Gastrocnemius medialis (tissue), 4 donors: ENCODE results near the gene POLR2A. TPM values are rescaled to one million over a fixed set of nuclear protein-coding genes. Genes with fewer than 3 reads are reported as not detected.
A peak's percentile ranks its signal among the peaks of the same experiment; 100 is the strongest.

Source experiments
- ATAC-seq, 2 donors: fragments of 150-250 bp; one replicate each; pipeline ENCODE4 v1.9.1; 2016
- DNase-seq, 2 donors: peaks; one replicate each; pipeline ENCODE4 v3.0.0-alpha.2; 2019
- H3K27ac ChIP-seq, 4 donors: fragments of 200-600 bp; sonication (generic); 1 replicate in 1 of 4; 2 replicates in 3 of 4; pipeline ENCODE4 v1.5.1; 2016 to 2018; ENCODE audit warnings: mild to moderate bottlenecking in 2 of 4, moderate library complexity in 1 of 4
- H3K27me3 ChIP-seq, 3 donors: fragments of 200-600 bp; sonication (generic) in 2 of 3; 1 replicate in 1 of 3; 2 replicates in 2 of 3; pipeline versions ENCODE4 v1.5.1 to v1.6.0; 2016 to 2019; ENCODE audit warnings: mild to moderate bottlenecking in 1 of 3, moderate library complexity in 1 of 3
- H3K36me3 ChIP-seq, 2 donors: fragments of 200-600 bp; sonication (generic) in 1 of 2; one replicate each; pipeline ENCODE4 v1.5.1; 2017 to 2018
- H3K4me1 ChIP-seq, 2 donors: fragments of 200-600 bp; sonication (generic) in 1 of 2; one replicate each; pipeline ENCODE4 v1.5.1; 2016 to 2017; ENCODE audit warnings: mild to moderate bottlenecking in 2 of 2
- H3K4me3 ChIP-seq, 4 donors: fragments of 200-600 bp; sonication (generic) in 3 of 4; 1 replicate in 1 of 4; 2 replicates in 3 of 4; pipeline ENCODE4 v1.5.1; 2016 to 2019; ENCODE audit warnings: mild to moderate bottlenecking in 2 of 4
- H3K9me3 ChIP-seq, 3 donors: fragments of 200-600 bp; sonication (generic) in 2 of 3; 1 replicate in 1 of 3; 2 replicates in 2 of 3; pipeline ENCODE4 v1.5.1; 2016 to 2019
- POLR2A ChIP-seq, 2 donors: fragments of 450-650 bp; IDR thresholded peaks; one replicate each; pipeline ENCODE4 v1.6.1; 2017; ENCODE audit warnings: antibody characterized with exemption in 2 of 2, mild to moderate bottlenecking in 2 of 2, moderate library complexity in 2 of 2
- in situ Hi-C, 4 donors: fragments of 200-750 bp; cut with MboI; loops; one replicate each; pipeline versions ENCODE4 v1.15.0 to v1.8.0; 2017; ENCODE audit warnings: low sequenced_read_pairs in 4 of 4
- intact Hi-C: fragments of 100-400 bp; cut with DNase I; formaldehyde crosslinking; loops from one replicate; pipeline ENCODE4 v1.15.1; 2023; ENCODE audit warnings: low total_unique reads
- total RNA-seq, 4 donors: library from RNA; depleted of rRNA; stranded (reverse); fragments of >200 nt; gene quantifications; one replicate each; pipeline versions ENCODE4 v1.1.0 to v1.2.3, GENCODE V29; 2016
- TF ChIP-seq, protein P1 (sequence below), 5 experiments: fragments of 450-650 bp in 3 of 5; fragments of 200-600 bp in 2 of 5; sonication (generic) in 2 of 5; IDR thresholded peaks in 4 of 5; conservative IDR thresholded peaks in 1 of 5; 1 replicate in 4 of 5; 2 replicates in 1 of 5; pipeline ENCODE4 v1.5.1; 2016 to 2019; ENCODE audit warnings: antibody characterized with exemption in 5 of 5, mild to moderate bottlenecking in 3 of 5, moderate library complexity in 3 of 5

Gene POLR2A
- 10 to 100 TPM; 20.3 to 56.9 (median 39.3) TPM for total RNA-seq

DNA sequence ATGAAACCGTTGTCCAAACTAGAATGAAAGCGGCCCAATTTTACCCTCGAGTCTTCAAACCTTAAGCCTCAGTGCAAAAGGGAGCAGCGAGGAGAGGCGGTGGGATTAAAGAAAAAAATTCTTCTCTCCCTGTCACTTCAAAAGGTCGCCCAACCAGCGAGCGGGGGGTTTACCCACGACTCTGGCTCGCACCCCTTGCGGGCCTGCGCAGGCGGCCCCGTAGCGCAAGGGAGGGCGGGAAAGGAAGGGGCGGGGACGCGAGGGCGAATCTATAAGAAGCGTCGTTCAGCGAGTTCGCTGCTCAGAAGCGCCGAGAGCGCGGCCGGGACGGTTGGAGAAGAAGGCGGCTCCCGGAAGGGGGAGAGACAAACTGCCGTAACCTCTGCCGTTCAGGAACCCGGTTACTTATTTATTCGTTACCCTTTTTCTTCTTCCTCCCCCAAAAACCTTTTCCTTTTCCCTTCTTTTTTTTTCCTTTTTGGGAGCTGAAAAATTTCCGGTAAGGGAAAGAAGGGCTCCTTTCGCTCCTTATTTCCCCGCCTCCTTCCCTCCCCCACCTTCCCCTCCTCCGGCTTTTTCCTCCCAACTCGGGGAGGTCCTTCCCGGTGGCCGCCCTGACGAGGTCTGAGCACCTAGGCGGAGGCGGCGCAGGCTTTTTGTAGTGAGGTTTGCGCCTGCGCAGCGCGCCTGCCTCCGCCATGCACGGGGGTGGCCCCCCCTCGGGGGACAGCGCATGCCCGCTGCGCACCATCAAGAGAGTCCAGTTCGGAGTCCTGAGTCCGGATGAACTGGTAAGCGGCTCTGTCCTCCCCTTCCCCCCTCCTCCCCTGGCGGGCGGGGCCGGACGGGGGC is at the start of gene POLR2A:
Gene POLR2A (plus strand): TSS at position 300 of the 852 bp plus-strand sequence.
- intact Hi-C loops: loop anchor here (1.0 to 10.0 kb wide), 10 partner anchors 49 to 832 kb away; partner anchors contain the start of genes BCL6B, C17orf100, EIF5A and KCTD11
- TF ChIP-seq, protein P1, sequence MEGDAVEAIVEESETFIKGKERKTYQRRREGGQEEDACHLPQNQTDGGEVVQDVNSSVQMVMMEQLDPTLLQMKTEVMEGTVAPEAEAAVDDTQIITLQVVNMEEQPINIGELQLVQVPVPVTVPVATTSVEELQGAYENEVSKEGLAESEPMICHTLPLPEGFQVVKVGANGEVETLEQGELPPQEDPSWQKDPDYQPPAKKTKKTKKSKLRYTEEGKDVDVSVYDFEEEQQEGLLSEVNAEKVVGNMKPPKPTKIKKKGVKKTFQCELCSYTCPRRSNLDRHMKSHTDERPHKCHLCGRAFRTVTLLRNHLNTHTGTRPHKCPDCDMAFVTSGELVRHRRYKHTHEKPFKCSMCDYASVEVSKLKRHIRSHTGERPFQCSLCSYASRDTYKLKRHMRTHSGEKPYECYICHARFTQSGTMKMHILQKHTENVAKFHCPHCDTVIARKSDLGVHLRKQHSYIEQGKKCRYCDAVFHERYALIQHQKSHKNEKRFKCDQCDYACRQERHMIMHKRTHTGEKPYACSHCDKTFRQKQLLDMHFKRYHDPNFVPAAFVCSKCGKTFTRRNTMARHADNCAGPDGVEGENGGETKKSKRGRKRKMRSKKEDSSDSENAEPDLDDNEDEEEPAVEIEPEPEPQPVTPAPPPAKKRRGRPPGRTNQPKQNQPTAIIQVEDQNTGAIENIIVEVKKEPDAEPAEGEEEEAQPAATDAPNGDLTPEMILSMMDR (IDR thresholded peaks at IDR 0.05 in 4 of 5, conservative IDR thresholded peaks at IDR 0.05 in 1 of 5): no peak
- peak; percentile 100 for TF ChIP-seq POLR2A (IDR thresholded peaks at IDR 0.05)
- in situ Hi-C loops: no loop called here
- Histone ChIP-seq H3K4me1 (peaks cover 49 to 70% of the 10 kb centered on the region in 2 donors), H3K36me3 (no peaks in the 10 kb centered on the region), H3K9me3 (no peaks in the 10 kb centered on the region), H3K27ac (peak within 1 kb of the TSS; percentile 100), H3K27me3 (no peaks in the 10 kb centered on the region), H3K4me3 (peak within 1 kb of the TSS; percentile 82 to 90 (median 86))
- DNase-seq (peak; percentile 96 to 99), ATAC-seq (peak; percentile 71 to 76)

DNA sequence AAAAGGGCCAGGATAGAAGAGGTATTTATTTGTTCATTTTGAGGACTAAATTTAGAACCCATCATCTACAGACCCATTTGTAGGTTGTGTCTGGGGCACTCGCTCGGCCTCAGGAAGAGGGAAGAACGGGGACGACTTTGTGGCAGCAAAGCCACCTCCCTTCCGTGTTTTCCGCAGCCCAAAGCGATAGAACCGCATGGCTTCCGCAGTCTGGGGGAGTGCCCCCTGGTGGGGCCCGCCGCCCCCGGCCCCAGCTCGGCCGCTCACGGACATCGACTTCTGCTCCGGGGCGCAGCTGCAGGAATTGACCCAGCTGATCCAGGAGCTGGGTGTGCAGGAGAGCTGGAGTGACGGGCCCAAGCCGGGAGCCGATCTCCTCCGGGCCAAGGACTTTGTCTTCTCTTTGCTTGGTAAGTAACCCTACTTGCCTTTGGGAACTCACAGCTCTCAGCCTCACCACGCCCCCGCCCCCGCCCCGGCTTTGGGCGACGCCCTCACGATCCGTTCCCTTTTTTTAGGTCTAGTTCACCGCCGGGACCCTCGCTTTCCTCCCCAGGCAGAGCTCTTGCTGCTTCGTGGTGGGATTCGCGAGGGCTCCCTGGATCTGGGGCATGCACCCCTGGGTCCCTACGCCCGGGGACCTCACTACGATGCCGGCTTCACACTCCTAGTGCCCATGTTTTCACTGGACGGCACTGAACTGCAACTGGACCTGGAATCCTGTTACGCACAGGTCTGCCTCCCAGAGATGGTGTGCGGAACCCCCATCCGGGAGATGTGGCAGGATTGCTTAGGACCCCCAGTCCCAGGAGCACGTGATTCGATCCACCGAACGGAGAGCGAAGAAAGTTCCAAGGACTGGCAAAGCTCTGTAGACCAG is 48.2 kb upstream of the POLR2A start:
- Histone ChIP-seq H3K4me3 (peak overlapping the region; percentile 53 to 63 (median 58)), H3K27me3 (peaks cover 0 to 4% (median 0%) of the 10 kb centered on the region in 3 donors), H3K4me1 (peaks cover 35 to 52% of the 10 kb centered on the region in 2 donors), H3K9me3 (no peaks in the 10 kb centered on the region), H3K36me3 (no peaks in the 10 kb centered on the region), H3K27ac (peak overlapping the region; percentile 80 to 100 (median 94))
- TF ChIP-seq, protein P1 (IDR thresholded peaks at IDR 0.05 in 4 of 5, conservative IDR thresholded peaks at IDR 0.05 in 1 of 5): no peak
- peak in 1 of 2 donors; percentile 4 for TF ChIP-seq POLR2A (IDR thresholded peaks at IDR 0.05)
- ATAC-seq (no peak), DNase-seq (peak in 1 of 2 donors; percentile 41)
- intact Hi-C loops (loop anchor here (1.0 to 2.0 kb wide), 4 partner anchors 32 to 83 kb away; partner anchors contain the start of genes KCTD11, PLSCR3, POLR2A and TMEM256), in situ Hi-C loops (loop anchor here in 2 of 4 donors (5.0 to 25.0 kb wide), 2 partner anchors 51 to 126 kb away; partner anchors contain the start of genes SENP3 (in 1 of the 2) and TNFSF13 (in 1 of the 2))

DNA sequence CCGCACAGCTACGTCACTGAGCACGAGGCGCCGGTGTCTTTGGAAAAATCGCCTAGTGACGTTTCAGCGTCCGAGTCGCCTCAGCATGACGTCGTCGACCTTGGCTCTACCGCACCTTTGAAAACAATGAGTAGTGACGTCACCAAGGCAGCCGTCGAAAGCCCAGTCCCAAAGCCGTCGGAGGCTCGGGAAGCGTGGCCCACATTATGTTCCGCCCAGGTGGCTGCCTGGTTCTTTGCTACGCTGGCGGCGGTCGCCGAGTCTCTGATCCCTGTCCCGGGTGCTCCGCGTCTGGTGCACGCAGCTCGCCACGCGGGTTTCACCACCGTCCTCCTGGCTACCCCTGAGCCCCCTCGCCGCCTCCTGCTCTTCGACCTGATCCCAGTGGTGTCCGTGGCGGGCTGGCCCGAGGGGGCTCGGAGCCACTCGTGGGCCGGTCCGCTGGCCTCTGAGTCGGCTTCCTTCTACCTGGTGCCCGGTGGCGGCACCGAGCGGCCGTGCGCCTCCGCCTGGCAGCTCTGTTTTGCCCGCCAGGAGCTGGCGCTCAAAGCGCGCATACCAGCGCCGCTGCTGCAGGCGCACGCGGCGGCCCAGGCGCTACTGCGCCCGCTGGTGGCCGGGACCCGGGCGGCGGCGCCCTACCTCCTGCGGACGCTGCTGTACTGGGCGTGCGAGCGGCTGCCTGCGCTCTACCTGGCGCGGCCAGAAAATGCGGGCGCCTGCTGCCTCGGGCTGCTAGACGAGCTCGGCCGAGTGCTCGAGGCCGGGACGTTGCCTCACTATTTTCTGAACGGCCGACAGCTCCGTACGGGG is 47.4 kb upstream of the POLR2A start:
- H3K36me3 ChIP-seq: no peaks in the 10 kb centered on the region
- H3K4me3 ChIP-seq: peak overlapping the region; percentile 53 to 63 (median 58)
- TF ChIP-seq, protein P1 (IDR thresholded peaks at IDR 0.05 in 4 of 5, conservative IDR thresholded peaks at IDR 0.05 in 1 of 5): peak; percentile 75 to 96 (median 87)
- TF ChIP-seq POLR2A (IDR thresholded peaks at IDR 0.05): peak; percentile 14 to 25
- DNase-seq (peak; percentile 66 to 85), ATAC-seq (peak; percentile 40 to 59)
- intact Hi-C loops: loop anchor here (1.0 to 2.0 kb wide), 2 partner anchors 84 to 125 kb away; partner anchors contain the start of genes KCTD11 and SENP3
- peak overlapping the region; percentile 80 to 100 (median 94) for H3K27ac ChIP-seq
- in situ Hi-C loops: loop anchor here in 2 of 4 donors (5.0 to 25.0 kb wide), 2 partner anchors 51 to 126 kb away; partner anchors contain the start of genes SENP3 (in 1 of the 2) and TNFSF13 (in 1 of the 2)
- peaks cover 0 to 4% (median 0%) of the 10 kb centered on the region in 3 donors for H3K27me3 ChIP-seq
- peaks cover 35 to 57% of the 10 kb centered on the region in 2 donors for H3K4me1 ChIP-seq
- H3K9me3 ChIP-seq: no peaks in the 10 kb centered on the region
